Middle frontal gyrus (tissue), 1 donor: ENCODE results near the gene SLC35B1.

Source experiments
- DNase-seq: peaks from one replicate; pipeline ENCODE4 v3.0.0-alpha.2; 2015; ENCODE audit warnings: low spot score; ENCODE audit errors: extremely low spot score

SLC35B1 gene

GRCh38 chr17:49707608-49708514, at the start of gene SLC35B1:
Gene SLC35B1 (minus strand): TSS chr17:49707964. CDS start chr17:49707833, 131 bp downstream.
- peak; percentile 94 for DNase-seq

GRCh38 chr17:49757151-49757777, 49.5 kb upstream of the SLC35B1 start:
- DNase-seq, result no peak

GRCh38 chr17:49756323-49757150, 48.8 kb upstream of the SLC35B1 start:
- no peak for DNase-seq

- DNase-seq, result no peak
These were observed 48.0 kb upstream of the SLC35B1 start for GRCh38 chr17:49755663-49756283.

GRCh38 chr17:49753959-49754391, 46.2 kb upstream of the SLC35B1 start:
- DNase-seq, result no peak

GRCh38 chr17:49752508-49752907, 44.7 kb upstream of the SLC35B1 start:
- DNase-seq, result no peak

GRCh38 chr17:49749730-49750129, 42.0 kb upstream of the SLC35B1 start:
- no peak for DNase-seq

GRCh38 chr17:49748791-49749190, 41.0 kb upstream of the SLC35B1 start:
- no peak for DNase-seq

- DNase-seq, result no peak
These were observed 40.5 kb upstream of the SLC35B1 start for GRCh38 chr17:49748223-49748622.

GRCh38 chr17:49747632-49748031, 39.9 kb upstream of the SLC35B1 start:
- no peak for DNase-seq

GRCh38 chr17:49746791-49747490, 39.2 kb upstream of the SLC35B1 start:
- no peak for DNase-seq

GRCh38 chr17:49745175-49746139, 37.7 kb upstream of the SLC35B1 start:
- DNase-seq, result no peak

GRCh38 chr17:49742166-49742638, 34.4 kb upstream of the SLC35B1 start:
- no peak for DNase-seq

- DNase-seq, result no peak
These were observed 33.9 kb upstream of the SLC35B1 start for GRCh38 chr17:49741692-49742076.

GRCh38 chr17:49741009-49741691, 33.4 kb upstream of the SLC35B1 start:
- no peak for DNase-seq

GRCh38 chr17:49739641-49740271, 32.0 kb upstream of the SLC35B1 start:
- no peak for DNase-seq

- DNase-seq, result no peak
These were observed 30.8 kb upstream of the SLC35B1 start for GRCh38 chr17:49738456-49739163.
